Measurements from ENCODE around the gene MPO. TPM values are rescaled to one million over a fixed set of nuclear protein-coding genes. Genes with fewer than 3 reads are reported as not detected.

The MPO gene
- total and polyA plus RNA-seq, 9 of the 15 experiments (the other 6 are each of a cell fraction or from before 2014, with no cell fraction given), result 0.04 to 0.47 (median 0.39) TPM; not detected in 6

DNA sequence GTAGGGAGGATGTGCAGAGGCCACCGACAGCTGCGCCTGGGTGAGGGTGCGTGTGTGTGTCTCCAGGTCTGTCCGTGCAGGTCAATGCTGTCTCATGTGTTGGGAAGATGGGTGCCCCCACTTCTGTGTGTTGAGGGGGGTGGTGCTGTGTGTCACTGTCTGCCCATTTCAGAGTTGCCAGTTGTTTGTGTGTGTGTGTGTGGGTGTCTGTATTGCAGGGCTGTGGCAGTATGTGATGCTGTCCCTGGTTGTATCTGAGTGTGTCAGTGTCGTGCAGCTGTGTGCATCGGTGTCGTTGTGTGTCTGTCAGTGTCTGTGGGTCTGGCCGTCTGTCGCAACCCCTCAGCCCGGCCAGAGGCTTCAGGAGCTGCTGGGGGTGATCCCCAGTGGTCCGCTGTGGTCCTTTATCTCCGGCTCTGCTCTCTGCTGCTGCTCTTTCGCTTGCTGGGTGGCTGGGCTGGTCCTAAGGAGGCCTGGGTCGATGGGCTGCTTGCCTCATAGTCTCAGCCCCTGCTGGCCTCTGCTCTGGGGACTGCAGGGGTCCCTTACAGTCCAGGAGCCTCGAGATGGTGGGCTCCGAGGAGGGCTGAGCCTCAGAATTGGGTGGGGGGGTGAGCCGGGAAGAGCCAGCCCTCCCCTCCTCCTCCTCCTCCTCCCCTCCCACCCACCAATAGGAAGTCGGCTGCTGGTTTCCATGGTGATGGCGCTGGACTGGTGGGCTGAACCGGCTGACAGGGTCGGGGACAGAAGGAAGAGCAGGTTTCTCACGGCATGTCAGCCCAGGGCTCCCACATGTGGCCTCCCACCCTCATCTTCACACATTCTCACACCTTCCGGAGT, 47.7 kb upstream of the MPO start, which contains the start of gene TSPOAP1 (continued):
- TF ChIP-seq, protein P1, sequence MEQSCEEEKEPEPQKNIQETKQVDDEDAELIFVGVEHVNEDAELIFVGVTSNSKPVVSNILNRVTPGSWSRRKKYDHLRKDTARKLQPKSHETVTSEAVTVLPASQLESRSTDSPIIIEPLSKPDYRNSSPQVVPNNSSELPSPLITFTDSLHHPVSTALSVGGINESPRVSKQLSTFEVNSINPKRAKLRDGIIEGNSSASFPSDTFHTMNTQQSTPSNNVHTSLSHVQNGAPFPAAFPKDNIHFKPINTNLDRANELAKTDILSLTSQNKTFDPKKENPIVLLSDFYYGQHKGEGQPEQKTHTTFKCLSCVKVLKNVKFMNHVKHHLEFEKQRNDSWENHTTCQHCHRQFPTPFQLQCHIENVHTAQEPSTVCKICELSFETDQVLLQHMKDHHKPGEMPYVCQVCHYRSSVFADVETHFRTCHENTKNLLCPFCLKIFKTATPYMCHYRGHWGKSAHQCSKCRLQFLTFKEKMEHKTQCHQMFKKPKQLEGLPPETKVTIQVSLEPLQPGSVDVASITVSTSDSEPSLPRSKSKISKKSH (CRISPR knock-in tag; IDR thresholded peaks at IDR 0.05), result peak; percentile 59; the same call in 1 of the 2 replicates
- peak in 1 of 2 experiments; percentile 1; a peak in 1 of 4 replicates for TF ChIP-seq KDM4B (IDR thresholded peaks at IDR 0.05; ENCODE audit: borderline replicate concordance in 2 of 2, low read depth in 1 of 2)
- TF ChIP-seq TGIF2 (CRISPR knock-in tag; IDR thresholded peaks at IDR 0.05), result no peak
- TF ChIP-seq ETV1 (tag; conservative IDR thresholded peaks at IDR 0.05; ENCODE audit: low read depth), result no peak
- no peak for TF ChIP-seq PTRF (tag; IDR thresholded peaks at IDR 0.05)
- TF ChIP-seq HEY1 (CRISPR knock-in tag; IDR thresholded peaks at IDR 0.05; ENCODE audit: borderline replicate concordance), result peak; percentile 38; the same call in 1 of the 2 replicates
- TF ChIP-seq MIER1 (IDR thresholded peaks at IDR 0.05; ENCODE audit: low read depth), result peak; percentile 67; the same call in 1 of the 2 replicates
- TF ChIP-seq POU5F1 (IDR thresholded peaks at IDR 0.05; ENCODE audit: borderline replicate concordance, low read depth, low read length, partially characterized antibody), result no peak
- no peak for TF ChIP-seq GATAD2B (IDR thresholded peaks at IDR 0.05; ENCODE audit: borderline replicate concordance)
- TF ChIP-seq ZNF764 (CRISPR knock-in tag; IDR thresholded peaks at IDR 0.05; ENCODE audit: low read depth), result peak; percentile 63; the same call in 1 of the 2 replicates
- TF ChIP-seq, protein P2, sequence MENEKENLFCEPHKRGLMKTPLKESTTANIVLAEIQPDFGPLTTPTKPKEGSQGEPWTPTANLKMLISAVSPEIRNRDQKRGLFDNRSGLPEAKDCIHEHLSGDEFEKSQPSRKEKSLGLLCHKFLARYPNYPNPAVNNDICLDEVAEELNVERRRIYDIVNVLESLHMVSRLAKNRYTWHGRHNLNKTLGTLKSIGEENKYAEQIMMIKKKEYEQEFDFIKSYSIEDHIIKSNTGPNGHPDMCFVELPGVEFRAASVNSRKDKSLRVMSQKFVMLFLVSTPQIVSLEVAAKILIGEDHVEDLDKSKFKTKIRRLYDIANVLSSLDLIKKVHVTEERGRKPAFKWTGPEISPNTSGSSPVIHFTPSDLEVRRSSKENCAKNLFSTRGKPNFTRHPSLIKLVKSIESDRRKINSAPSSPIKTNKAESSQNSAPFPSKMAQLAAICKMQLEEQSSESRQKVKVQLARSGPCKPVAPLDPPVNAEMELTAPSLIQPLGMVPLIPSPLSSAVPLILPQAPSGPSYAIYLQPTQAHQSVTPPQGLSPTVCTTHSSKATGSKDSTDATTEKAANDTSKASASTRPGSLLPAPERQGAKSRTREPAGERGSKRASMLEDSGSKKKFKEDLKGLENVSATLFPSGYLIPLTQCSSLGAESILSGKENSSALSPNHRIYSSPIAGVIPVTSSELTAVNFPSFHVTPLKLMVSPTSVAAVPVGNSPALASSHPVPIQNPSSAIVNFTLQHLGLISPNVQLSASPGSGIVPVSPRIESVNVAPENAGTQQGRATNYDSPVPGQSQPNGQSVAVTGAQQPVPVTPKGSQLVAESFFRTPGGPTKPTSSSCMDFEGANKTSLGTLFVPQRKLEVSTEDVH (IDR thresholded peaks at IDR 0.05; ENCODE audit: low read depth, partially characterized antibody), result peak; percentile 95
- TF ChIP-seq SOX6 (IDR thresholded peaks at IDR 0.05), result no peak
- no peak for TF ChIP-seq RBM34 (IDR thresholded peaks at IDR 0.05; ENCODE audit: borderline replicate concordance, insufficient read depth, low read length)
- TF ChIP-seq CC2D1A (IDR thresholded peaks at IDR 0.05), result peak; percentile 16; the same call in 1 of the 2 replicates
- 0 out of 2 replicates have a peak, but pooled peaks have one; percentile 68 for TF ChIP-seq ZC3H8 (IDR thresholded peaks at IDR 0.05)
- TF ChIP-seq, protein P3, sequence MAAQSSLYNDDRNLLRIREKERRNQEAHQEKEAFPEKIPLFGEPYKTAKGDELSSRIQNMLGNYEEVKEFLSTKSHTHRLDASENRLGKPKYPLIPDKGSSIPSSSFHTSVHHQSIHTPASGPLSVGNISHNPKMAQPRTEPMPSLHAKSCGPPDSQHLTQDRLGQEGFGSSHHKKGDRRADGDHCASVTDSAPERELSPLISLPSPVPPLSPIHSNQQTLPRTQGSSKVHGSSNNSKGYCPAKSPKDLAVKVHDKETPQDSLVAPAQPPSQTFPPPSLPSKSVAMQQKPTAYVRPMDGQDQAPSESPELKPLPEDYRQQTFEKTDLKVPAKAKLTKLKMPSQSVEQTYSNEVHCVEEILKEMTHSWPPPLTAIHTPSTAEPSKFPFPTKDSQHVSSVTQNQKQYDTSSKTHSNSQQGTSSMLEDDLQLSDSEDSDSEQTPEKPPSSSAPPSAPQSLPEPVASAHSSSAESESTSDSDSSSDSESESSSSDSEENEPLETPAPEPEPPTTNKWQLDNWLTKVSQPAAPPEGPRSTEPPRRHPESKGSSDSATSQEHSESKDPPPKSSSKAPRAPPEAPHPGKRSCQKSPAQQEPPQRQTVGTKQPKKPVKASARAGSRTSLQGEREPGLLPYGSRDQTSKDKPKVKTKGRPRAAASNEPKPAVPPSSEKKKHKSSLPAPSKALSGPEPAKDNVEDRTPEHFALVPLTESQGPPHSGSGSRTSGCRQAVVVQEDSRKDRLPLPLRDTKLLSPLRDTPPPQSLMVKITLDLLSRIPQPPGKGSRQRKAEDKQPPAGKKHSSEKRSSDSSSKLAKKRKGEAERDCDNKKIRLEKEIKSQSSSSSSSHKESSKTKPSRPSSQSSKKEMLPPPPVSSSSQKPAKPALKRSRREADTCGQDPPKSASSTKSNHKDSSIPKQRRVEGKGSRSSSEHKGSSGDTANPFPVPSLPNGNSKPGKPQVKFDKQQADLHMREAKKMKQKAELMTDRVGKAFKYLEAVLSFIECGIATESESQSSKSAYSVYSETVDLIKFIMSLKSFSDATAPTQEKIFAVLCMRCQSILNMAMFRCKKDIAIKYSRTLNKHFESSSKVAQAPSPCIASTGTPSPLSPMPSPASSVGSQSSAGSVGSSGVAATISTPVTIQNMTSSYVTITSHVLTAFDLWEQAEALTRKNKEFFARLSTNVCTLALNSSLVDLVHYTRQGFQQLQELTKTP (IDR thresholded peaks at IDR 0.05; ENCODE audit: low read depth in 1 of 2, partially characterized antibody in 2 of 2), result peak; percentile 22 to 76
- no peak for TF ChIP-seq PHF8 (IDR thresholded peaks at IDR 0.05; ENCODE audit: borderline replicate concordance, low read length)
- TF ChIP-seq PPARD (CRISPR knock-in tag; IDR thresholded peaks at IDR 0.05), result no peak
- no peak for TF ChIP-seq CREBBP (IDR thresholded peaks at IDR 0.05; ENCODE audit: low read depth, low read length)
